Brain microvascular endothelial cell (primary cell): ENCODE data around the gene ATF7.
A peak's percentile ranks its signal among the peaks of the same experiment; 100 is the strongest.

Source experiments
- DNase-seq: peaks from one replicate; pipeline ENCODE4 v3.0.0-alpha.2; 2020
- H3K27ac ChIP-seq: fragments of 250-450 bp; sonication (Bioruptor Pico); 2 replicates; pipeline ENCODE4 v1.5.1; 2020; ENCODE audit warnings: mild to moderate bottlenecking, moderate library complexity
- H3K27me3 ChIP-seq: fragments of 250-450 bp; sonication (Bioruptor Pico); replicated peaks from 2 replicates; pipeline ENCODE4 v1.5.1; 2020; ENCODE audit warnings: mild to moderate bottlenecking
- H3K36me3 ChIP-seq: fragments of 250-450 bp; sonication (Bioruptor Pico); replicated peaks from 2 replicates; pipeline ENCODE4 v1.5.1; 2020; ENCODE audit warnings: mild to moderate bottlenecking
- H3K4me3 ChIP-seq: 2 replicates; pipeline ENCODE4 v1.5.1; 2011; ENCODE audit warnings: low read depth, mild to moderate bottlenecking, control low read depth, low read length, moderate library complexity
- in situ Hi-C: cut with HindIII; loops from 2 replicates; pipeline ENCODE4 v1.10.0; 2017; ENCODE audit warnings: low sequenced_read_pairs, low pct_ligation_motif_present
- TF ChIP-seq, protein P1 (sequence below): IDR thresholded peaks from 2 replicates; pipeline ENCODE4 v1.5.1; 2011; ENCODE audit warnings: low read depth, mild to moderate bottlenecking, moderate library complexity, low read length, control low read depth, inconsistent platforms; ENCODE audit errors: missing control alignments

The ATF7 gene

DNA sequence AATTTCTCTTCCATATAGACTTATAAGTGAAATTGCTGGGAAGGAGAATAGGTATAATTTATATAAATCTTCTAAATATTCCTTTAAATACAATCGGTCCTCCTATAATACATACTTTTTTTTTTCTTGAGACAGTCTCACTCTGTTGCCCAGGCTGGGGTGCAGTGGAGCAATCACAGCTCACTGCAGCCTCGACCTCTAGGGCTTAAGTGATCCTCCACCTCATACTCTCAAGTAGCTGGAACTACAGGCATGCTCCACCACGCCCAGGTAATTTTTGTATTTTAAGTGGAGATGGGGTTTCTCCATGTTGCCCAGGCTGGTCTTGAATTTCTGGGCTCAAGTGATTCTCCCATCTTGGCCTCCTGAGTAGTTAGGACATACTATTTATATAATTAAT, 89.2 kb downstream of the ATF7 start:
- DNase-seq: no peak
- in situ Hi-C loops: no loop called here
- Histone ChIP-seq H3K27me3 (no peaks in the 10 kb centered on the region), H3K4me3 (no peak overlapping the region), H3K27ac (no peak overlapping the region), H3K36me3 (peaks cover 72% of the 10 kb centered on the region)
- TF ChIP-seq, protein P1, sequence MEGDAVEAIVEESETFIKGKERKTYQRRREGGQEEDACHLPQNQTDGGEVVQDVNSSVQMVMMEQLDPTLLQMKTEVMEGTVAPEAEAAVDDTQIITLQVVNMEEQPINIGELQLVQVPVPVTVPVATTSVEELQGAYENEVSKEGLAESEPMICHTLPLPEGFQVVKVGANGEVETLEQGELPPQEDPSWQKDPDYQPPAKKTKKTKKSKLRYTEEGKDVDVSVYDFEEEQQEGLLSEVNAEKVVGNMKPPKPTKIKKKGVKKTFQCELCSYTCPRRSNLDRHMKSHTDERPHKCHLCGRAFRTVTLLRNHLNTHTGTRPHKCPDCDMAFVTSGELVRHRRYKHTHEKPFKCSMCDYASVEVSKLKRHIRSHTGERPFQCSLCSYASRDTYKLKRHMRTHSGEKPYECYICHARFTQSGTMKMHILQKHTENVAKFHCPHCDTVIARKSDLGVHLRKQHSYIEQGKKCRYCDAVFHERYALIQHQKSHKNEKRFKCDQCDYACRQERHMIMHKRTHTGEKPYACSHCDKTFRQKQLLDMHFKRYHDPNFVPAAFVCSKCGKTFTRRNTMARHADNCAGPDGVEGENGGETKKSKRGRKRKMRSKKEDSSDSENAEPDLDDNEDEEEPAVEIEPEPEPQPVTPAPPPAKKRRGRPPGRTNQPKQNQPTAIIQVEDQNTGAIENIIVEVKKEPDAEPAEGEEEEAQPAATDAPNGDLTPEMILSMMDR: no peak

GRCh38 chr12:53533471-53533870, 92.7 kb downstream of the ATF7 start:
- Histone ChIP-seq H3K36me3 (peaks cover 65% of the 10 kb centered on the region), H3K4me3 (no peak overlapping the region), H3K27me3 (no peaks in the 10 kb centered on the region), H3K27ac (no peak overlapping the region)
- TF ChIP-seq, protein P1: no peak
- no peak for DNase-seq
- in situ Hi-C loops: no loop called here

- H3K4me3 ChIP-seq: no peak overlapping the region
- DNase-seq: no peak
- H3K36me3 ChIP-seq: peaks cover 65% of the 10 kb centered on the region
- H3K27me3 ChIP-seq: no peaks in the 10 kb centered on the region
- in situ Hi-C loops: no loop called here
- TF ChIP-seq, protein P1: no peak
- no peak overlapping the region for H3K27ac ChIP-seq
These were observed 93.4 kb downstream of the ATF7 start for GRCh38 chr12:53532524-53533445.

DNA sequence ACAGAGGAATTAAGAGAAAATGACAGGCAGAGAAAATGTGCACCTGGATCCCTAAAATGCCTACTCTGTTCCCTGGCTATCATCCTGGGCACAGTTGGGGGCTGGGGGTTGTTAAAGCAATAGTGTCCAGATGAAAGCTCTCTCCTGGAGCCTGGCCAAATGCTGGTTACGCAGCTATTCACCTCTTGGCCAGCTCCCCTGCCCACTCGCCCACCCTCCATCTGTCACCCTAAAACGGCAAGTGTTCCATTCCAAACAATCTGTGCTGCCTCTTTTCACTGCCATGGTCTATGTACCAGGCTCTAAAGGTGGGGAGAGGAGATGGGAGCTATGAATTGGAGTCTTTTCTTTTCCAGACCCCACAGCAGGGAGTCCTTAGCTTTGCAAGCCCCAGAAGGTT, 94.2 kb downstream of the ATF7 start:
- DNase-seq: no peak
- in situ Hi-C loops: no loop called here
- Histone ChIP-seq H3K4me3 (no peak overlapping the region), H3K36me3 (peaks cover 64% of the 10 kb centered on the region), H3K27ac (no peak overlapping the region), H3K27me3 (no peaks in the 10 kb centered on the region)
- TF ChIP-seq, protein P1: no peak

DNA sequence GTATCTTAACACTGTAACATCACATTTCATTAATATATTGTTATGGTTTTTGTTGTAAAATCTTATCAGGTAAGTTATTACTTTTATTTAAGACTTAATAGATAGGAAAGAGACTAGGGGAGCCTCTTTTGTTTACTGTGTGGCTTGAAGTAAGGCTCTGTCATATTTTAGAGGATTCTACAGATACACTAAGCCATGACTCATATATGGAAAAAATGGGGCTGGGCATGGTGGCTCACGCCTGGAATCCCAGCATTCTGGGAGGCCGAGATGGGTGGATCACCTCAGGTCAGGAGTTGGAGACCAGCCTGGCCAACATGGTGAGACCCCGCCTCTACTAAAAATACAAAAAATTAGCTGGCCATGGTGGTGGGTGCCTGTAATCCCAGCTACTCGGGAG, 95.3 kb downstream of the ATF7 start:
- peak; percentile 43 for DNase-seq
- Histone ChIP-seq H3K36me3 (peaks cover 64% of the 10 kb centered on the region), H3K27ac (no peak overlapping the region), H3K4me3 (no peak overlapping the region), H3K27me3 (no peaks in the 10 kb centered on the region)
- TF ChIP-seq, protein P1: no peak
- in situ Hi-C loops: no loop called here
